IMR-90 (cell line): ENCODE data around the gene SLC6A3.

Experiments used
- FOS ChIP-seq: fragments of 150-350 bp; IDR thresholded peaks from 2 replicates; pipeline ENCODE4 v1.6.1; 2016; ENCODE audit warnings: low read depth, low read length
- TF ChIP-seq, protein P1 (sequence below): fragments of 150-350 bp; IDR thresholded peaks from 2 replicates; pipeline ENCODE4 v1.6.1; 2016; ENCODE audit warnings: low read depth, mild to moderate bottlenecking, low read length, moderate library complexity, borderline replicate concordance
- TF ChIP-seq, protein P2 (sequence below): conservative IDR thresholded peaks from 2 replicates; pipeline ENCODE4 v1.5.1; 2012; ENCODE audit warnings: mild to moderate bottlenecking, low read depth, low read length, improper control_type of control experiment

DNA sequence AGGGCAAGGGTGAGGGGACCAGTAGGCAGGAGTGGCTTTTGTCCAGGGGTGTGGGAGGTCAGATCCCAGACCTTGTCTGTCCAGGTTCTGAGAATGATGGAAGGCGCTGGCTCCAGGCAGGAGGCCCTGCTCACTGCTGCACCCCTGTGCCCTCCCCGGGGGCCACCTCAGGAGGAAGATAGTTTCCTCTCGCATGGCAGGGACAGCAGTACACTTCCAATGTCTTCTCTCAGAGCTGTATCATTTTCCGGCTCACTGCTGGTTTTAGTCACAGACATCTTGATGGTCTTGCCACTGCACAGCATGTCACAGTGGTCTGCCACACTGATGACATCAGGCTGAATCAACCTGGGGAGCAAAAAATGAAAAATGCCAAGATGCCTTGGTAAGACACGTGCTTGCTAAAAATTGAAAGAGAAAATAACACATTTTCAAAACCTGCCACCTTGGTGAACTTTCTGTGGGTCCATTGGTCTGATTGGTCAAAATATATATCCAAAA, 3.3 kb upstream of the SLC6A3 start:
- no peak for TF ChIP-seq FOS
- TF ChIP-seq, protein P1, sequence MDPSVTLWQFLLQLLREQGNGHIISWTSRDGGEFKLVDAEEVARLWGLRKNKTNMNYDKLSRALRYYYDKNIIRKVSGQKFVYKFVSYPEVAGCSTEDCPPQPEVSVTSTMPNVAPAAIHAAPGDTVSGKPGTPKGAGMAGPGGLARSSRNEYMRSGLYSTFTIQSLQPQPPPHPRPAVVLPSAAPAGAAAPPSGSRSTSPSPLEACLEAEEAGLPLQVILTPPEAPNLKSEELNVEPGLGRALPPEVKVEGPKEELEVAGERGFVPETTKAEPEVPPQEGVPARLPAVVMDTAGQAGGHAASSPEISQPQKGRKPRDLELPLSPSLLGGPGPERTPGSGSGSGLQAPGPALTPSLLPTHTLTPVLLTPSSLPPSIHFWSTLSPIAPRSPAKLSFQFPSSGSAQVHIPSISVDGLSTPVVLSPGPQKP = no peak
- TF ChIP-seq, protein P2, sequence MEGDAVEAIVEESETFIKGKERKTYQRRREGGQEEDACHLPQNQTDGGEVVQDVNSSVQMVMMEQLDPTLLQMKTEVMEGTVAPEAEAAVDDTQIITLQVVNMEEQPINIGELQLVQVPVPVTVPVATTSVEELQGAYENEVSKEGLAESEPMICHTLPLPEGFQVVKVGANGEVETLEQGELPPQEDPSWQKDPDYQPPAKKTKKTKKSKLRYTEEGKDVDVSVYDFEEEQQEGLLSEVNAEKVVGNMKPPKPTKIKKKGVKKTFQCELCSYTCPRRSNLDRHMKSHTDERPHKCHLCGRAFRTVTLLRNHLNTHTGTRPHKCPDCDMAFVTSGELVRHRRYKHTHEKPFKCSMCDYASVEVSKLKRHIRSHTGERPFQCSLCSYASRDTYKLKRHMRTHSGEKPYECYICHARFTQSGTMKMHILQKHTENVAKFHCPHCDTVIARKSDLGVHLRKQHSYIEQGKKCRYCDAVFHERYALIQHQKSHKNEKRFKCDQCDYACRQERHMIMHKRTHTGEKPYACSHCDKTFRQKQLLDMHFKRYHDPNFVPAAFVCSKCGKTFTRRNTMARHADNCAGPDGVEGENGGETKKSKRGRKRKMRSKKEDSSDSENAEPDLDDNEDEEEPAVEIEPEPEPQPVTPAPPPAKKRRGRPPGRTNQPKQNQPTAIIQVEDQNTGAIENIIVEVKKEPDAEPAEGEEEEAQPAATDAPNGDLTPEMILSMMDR = no peak
